ENCODE measurements around the gene NFIC.
A peak's percentile ranks its signal among the peaks of the same experiment; 100 is the strongest.
"Not testable (repeated sequence)": the region's sequence is repeated elsewhere in the genome, so short reads cannot be mapped to it uniquely, and the experiment has no call there.

NFIC gene

DNA sequence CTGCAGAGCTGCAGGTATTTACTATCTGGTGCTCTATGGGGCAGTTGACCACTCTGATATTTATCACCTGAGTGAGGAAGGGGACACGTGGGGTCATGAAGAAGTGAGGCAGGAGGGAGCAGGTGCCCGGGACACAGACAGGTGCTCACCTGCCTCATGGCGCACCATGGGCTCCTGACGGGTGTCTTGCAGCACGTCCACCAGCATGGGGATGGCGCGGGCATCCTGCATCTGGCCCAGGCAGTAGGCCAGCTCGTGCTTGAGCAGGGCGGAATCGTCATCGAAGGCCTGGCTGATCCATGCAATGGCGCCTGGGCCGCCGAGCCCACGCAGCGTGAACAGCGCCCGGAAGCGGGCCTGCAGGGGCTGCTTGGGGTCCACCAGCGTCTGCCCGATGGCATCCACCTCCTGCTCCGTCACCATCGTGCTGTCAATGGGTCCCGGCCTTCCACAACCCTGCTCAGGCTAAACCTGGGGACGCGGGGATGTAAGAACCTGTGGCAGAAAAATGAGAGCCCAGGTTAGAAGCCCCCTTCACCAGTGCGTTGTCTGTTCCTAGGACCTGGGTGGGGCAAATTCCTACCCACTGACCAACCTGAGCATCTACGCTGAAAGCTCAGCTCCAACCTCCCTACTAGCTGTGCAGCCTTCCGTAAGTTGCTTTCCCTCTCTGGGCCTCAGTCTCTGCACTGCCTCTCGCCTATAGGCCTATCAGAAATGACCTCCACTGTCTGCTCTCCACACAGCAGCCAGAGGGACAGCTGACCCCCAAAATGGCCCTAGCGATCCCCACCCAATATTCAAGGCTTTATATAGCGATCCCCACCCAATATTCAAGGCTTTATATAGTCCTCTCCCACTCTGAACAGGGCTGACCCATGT lies 130.2 kb downstream of the NFIC start:
- DNase-seq = no peak

DNA sequence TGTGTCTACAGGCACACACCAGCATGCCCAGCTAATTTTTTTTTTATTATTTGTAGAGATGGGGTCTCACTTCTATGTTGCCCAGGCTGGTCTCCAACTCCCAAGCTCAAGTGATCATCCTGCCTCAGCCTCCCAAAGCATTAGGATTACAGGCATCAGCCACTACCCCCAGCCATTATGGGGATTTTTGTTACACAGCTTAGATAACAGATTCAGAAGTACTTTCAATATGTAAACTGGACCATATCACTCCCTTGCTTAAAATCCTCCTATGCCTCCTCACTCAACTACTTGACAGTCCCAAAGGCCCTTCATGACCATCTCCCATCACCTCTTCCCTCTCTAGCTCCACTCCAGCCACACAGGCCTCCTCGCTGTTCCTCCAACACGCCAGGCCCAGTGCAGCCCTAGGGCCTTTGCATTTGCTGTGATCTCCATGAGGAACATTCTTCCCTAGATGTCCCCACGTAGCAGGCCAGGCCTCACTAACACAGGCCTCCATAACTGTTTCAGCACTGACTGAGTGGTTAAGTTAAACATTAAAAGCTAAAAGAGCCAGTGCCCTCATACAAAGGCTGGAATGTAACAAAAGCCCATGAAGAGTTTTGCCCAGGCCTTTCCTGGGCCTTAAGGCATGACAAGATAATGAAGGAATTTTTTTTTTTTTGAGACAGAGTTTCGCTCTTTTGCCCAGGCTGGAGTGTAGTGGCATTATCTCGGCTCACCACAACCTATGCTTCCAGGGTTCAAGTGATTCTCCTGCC lies 131.6 kb downstream of the NFIC start:
- DNase-seq = no peak

DNA sequence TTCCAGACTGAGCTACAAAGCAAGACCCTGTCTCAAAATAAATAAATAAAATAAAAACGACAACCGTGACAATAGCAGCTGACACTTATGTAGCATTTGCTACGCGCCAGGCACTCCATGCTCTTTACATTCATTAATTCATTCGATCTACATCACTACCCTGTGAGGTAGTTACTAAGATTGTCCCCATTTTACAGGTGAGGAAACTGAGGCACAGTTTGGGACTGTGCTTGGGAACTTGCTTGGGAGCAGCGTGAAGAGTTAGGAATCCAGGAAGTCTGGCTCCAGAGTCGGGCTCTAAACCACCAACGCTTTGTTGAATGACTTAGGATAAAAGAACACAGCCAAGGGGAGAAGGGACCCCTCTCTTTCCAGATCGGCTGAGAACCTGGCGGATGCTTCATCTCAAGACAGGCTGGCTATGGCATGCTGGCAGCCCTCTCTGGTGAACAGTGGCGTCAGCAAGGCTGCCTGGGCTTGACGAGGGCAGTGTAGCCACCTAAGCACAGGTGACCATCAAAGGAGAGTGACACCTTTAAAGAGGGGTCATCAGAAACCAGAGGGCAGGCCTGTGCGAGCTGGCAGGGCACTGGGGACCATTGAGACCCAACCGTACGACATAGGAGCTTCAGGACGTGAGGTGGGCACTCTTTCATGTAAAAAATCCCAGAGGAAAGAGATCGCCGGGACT lies 133.5 kb downstream of the NFIC start:
- DNase-seq = no peak

DNA sequence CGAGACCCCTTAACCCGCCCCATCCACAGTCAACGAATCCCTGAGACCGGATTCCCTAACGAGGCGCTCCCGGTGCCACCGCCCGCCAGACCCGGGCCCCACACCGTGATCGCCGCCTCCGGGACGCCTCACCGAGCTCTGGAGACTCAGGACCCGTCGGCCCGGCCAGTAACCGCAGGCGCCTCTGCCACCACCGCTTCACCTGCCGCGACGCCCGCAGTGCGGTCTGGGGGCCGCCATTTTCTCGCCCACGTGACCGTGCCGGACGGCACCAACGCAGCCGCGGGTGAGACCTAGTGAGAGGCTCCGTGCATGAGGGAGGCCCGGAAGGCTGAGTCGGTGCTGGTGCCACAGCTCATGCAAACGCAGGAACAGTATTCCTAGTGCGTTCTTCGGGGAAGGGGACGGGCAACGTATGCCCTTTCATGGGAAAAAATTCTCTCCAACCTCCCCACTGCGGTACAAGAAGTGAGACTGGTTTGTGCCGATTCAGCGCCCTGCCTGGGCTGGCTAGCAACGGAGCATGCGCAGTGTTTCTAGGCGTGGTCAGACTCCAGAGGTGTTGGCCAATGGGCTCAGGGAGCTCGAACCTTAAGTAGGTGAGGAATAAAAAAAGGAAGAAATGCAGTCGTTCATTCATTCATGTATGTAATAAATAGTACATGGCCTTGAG lies 134.2 kb downstream of the NFIC start, which contains the start of gene DOHH:
Gene DOHH, minus strand, starts transcription at position 246 of the 673 bp plus-strand sequence. CDS start 3,860 bp downstream, outside the sequence.
- peak; percentile 92 for DNase-seq

DNA sequence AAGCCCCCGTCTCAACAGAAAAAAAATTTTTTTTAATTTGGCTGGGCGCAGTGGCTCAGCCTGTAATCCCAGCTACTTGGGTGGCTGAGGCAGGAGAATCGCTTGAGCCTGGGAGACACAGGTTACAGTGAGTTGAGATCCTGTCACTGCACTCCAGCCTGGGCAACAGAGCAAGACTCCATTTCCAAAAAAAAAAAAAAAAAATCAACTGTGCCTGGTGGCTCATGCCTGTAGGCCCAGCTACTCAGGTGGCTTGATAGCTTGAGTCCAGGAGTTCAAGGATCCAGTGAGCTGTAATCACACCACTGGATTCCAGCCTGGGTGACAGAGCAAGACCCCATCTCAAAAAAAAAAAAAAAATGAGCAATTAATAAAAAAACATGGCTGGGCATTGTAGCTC lies 135.4 kb downstream of the NFIC start:
- no peak for DNase-seq

DNA sequence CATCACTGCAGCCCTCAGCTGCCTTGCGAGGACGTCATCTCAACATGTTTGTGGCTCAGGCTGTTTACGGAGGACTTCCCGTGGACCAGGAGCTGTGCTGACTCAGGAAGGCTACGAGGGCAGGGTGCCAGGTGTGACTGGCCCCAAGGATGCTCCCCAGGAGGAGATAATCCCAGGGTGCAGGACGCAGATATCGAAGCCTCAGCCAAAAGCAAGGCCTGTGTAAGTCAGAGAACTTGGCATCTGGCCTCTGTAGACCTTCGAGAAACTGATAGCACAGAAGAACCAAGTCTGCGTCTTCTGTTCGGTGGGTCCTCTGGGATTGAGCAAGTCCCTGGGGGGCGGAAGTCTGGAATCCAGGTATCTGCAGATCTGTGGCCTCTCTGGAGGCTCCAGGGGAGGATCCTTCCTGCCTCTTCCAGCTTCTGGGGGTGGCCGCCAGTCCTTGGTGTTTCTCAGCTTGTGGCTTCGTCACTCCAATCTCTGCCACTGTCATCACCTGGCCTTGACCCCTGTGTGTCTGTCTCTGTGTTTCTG lies 136.7 kb downstream of the NFIC start:
- no peak for DNase-seq

DNA sequence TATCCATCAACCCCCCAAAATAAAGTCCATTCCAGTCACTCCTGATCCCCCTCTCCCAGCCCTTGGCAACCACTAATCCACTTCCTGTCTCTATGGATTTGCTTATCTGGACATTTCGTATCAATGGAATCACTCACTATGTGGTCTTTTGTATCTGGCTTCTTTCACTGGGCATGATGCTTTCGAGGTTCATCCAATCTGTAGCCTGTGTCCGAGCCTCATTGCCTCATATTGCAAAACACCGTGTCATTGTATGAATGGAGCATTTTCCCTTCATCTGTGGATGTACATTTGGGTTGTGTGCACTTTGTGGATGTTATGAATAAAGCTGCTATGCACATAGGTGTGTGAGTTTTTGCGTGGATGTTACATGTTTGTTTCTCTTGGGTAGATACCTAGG lies 138.4 kb downstream of the NFIC start:
- no peak for DNase-seq

DNA sequence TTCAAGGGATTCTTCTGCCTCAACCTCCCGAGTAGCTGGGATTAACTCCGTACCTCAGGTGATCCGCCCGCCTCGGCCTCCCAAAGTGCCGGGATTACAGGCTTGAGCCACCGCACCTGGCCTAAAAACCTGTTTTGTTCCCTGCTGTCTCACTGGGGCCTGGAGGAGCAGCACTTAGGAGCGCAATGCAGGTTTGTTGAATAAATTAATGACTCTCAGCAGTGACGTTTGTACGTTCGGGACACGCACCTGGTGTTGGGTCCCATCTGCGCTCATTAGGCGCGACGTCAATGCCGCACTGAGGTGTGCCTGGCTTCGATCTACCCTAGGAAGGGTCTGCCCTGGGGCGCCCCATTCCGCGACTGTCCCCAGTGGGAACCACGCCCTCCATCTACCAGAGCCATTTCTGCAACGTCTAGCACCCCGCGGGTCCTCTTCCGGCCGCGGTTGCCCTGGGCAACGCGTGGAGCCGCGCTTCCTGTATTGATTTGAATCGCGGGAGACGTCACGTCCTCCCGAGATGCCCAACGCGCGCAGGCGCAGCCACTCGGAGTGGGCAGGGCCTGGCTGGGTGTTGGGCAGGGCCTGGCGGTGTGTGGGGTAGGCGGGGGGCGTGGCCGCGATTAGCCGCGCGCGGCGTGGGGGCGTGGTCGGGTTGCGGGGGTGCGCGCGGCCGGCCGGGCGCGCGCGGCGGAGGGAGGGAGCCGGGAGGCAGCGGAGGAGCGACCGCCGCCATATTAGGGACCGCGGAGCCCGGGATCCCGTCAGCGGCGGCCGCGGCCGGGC lies 139.4 kb downstream of the NFIC start, which contains the start of gene FZR1:
Gene FZR1, plus strand, starts transcription at position 714 of the 786 bp plus-strand sequence. CDS start 16,679 bp downstream, outside the sequence.
- DNase-seq = peak; percentile 99

DNA sequence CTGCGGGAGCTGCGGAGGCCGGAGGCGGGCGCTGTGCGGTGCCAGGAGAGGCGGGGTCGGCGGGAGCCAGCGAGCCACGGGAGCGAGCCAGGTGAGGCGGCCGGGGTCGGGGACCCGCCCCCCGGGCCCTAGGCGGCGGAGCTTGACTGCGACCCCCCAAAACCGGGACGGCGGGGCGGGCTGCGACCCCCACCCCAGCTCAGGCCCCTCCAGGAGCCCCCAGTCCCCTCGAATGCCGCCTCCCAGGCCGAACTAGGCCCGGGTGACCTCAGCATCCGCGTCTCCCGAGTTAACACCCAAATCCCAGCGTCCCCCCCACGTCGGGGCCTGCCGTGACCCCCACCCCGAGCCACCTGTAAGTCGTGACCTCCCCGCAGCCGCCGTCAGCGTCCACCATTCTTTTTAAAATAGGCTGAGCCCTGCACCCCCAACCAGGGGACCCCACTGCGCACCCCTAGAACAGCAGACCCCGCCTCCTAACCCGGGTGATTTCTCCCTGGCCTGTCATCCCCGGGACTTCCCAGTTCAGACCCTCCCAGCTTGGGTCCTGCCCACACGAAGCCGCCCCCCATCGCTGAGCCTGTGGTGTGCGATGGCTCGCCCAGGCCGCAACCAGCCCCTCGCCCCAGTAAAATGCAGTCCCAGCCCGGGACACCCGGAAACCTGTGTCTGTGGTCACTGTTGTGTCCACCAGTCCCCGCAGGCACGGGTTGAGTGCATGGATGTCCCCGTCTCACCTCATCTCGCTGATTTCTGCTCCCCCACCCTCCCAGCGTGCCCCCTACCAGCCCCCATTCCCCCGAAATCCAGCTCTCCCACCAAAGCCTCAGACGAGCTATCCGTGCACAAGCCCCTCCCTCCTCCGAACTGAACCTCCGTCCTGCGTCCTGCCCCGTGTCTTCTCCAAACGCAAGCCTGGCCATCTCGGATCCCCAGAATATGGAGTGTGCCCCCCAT lies 140.3 kb downstream of the NFIC start:
- DNase-seq = no peak

DNA sequence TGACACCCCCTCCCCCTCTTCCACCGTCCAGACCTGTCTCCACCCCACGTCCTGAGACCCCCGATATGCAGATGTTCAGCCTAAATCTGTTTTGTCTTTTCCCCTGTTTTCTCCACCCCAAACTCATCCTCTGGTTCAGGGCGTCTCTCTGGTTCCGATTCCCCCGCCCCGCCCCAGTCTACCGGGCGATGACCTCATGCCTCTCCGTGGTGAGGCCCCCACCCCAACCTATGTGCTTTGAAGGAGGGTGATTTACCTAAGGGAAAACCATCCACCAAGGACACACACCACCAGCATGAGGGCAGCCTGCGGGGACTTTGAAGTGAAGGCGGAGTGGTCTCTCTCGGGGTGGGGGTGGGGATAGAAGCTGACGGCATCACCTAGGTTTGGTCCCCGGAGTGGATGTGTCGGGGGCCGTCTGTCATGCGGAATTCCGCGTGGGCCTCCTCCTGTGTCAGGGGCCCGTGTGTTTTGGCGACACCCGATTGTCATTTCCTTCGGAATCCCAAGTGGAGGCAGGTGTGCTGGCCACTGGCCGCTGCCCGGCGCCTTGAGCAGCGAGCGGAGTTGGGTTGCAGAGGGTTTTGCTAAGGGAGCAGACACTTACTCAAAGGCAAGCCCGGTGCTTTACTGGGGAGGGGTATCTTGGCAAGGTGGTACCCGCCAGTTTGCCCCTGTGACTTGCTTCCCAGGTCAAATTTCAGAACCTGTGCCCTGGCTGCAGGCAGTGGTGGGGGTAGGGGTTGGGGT lies 141.2 kb downstream of the NFIC start:
- DNase-seq = no peak

DNA sequence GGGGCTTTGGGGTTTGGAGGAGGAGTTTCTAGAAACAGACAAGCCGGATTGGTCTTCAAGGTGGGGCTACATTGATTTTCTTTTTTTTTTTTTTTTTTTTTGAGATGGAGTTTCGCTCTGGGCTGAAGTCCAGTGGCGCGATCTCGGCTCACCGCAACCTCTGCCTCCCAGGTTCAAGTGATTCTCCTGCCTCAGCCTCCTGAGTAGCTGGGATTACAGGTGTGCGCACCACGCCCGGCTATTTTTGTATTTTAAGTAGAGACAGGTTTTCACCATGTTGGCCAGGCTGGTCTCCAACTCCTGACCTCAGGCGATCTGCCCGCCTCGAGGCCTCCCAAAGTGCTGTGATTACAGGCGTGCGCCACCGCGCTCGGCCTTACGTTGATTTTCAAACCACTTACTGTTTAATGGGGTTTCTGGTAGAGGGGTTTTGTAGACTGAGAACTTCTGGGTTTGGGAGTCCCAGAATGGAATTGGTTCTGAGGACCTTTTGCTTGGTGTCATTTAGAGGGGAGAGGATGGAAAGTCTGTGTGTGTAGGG lies 141.8 kb downstream of the NFIC start:
- not testable (repeated sequence) for DNase-seq

DNA sequence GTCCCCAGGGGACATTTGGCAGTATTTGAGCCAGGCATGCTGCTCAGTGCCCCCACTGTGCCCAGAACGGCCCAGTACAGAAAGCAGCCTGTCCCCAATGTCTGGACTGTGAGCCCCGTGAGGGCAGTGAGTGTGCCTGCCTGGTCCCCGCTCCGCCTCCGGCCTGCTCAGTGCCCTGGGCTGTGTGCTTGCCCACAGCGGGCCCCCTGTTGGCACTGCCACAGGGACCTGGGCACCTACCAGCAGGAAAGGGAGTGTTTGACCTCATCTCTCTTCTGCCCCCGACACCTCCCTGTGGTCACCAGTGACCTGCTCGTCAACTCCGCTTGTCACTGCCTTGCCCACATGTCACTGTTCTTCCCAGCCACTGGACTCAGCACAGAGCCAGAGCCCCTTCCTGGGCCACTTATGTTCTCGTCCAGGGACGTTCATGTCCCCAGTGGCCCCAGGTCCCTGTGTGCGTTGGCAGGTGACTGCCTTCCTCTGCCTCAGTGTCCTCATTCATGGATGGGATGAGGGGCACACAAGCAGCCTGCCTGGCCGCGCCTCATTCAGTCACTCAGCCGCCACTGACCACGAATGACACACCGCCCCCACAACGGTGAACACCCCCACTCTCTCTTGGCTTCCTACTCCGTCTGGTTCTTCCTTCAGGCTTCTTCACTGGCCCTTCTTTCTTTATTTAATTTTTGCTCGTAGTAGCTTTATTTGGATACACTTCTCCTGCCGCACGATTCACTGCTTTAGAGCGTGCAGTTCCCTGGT lies 142.6 kb downstream of the NFIC start:
- DNase-seq = no peak

DNA sequence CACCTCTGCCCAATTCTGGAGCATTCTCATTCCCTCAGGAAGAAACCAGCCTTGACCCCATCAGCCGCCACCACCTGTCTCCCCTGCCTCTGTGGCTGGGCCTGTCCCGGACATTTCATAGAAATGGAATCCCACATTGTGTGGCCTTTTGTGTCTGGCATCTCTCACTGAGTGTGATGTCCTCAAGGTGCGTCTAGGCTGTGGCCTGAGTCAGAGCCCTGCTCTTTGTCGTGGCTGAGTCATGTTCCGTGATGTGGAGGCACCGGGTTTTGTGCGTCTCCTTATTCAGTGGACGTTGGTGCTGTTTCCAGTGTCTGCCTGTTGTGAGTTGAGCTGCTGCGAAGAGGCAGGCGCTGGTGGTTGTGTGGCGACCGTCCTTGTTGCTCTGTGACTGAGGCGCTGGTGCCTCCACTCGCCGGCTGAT lies 143.2 kb downstream of the NFIC start:
- DNase-seq = no peak

DNA sequence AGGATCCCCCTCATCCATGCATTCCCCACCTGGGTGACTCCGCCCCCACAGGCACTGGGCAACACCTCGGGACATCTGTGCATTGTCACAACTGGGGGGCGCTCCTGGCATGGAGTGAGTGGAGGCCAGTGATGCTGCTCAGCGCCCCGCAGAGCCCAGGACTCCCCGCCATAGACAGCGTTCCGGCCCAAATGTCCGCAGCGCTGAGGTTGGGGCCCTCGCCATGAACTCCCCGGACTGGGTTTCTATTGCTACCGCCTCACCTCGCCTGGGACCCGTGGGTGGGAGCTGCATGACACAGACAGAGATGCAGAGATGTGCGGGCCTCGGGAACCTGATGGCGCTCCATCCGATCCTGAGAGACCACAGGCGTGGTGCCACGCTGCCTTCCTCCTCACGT lies 144.3 kb downstream of the NFIC start:
- no peak for DNase-seq

DNA sequence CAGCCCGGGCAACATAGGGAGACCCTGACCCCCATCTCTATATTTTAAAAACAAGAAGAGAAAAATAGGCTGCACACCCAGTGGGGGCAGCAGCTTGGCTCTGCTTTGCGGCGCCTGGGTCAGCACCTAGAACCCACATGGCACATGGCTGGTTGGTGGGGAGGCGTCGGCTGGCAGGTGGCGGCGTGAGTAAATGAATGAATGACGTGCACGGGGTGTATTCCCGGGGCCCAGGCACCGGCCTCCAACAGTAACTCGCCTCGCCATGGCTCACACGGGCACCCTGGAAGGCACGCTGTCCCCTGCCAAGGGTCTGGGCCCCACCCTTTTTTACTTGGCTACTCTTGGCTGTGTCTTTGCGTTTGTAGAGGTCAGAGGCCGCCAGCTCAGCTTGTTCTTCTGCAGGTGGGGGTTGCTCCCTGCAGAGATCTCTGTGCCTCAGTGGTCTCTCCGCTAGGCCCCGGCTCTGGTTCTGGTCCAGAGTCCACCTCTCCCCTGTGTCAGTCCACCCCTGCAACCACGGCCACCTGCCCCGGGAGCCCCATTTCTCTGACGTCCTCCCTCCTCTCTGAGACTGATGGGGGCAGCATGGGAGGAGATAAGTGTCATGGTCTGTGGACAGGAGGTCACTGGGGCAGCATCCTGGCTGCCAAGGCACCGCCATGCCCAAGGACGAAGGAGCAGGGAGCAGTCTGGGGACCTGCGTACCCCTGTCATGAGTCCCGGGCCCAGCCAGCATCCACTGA lies 145.3 kb downstream of the NFIC start:
- DNase-seq = no peak

DNA sequence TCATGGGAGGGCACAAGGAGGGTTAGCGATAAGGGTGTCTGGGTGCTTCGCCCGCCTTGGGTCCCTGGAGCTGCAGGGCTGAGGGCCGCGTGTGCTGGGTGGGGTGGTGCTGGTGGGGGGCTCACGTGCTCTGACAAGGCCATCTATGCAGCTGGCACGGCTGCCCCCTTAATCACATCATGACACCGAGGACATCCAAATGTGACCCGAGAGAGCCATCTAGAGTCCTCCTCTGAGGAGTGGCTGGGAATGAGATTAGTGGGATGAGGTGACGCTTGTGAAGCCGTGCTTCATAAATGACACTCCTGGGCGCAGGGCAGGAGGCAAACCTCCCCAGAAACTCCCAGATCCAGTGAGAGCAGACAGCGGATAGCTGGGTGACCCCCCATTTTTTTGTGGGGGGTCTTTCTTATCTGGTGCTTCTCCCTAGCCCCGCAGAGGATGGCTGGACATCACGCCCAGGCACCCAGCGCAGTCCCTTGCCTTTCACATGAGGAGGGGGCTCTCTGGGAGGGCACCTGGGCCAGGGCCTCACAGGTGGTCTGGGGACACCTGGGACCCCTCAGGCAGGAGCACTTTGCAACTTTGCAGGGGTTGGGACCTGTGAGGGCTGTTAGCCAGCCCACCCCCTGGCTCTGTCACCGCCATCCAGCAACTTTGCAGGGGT lies 146.3 kb downstream of the NFIC start:
- DNase-seq = no peak

All from activated T-cell treated with anti-CD3 and anti-CD28 coated beads for 4 hours (primary cell).